DMS 273 (cell line): ENCODE data around the gene CAMK2A.
"Not testable (repeated sequence)": the region's sequence is repeated elsewhere in the genome, so short reads cannot be mapped to it uniquely, and the experiment has no call there.

Source experiments
- DNase-seq: peaks from one replicate; lab custom pipeline; 2025; ENCODE audit not compliant: unreplicated experiment; lab: John Stamatoyannopoulos, UW

CAMK2A gene

GRCh38 chr5:150239099-150239793 lies 50.3 kb downstream of the CAMK2A start:
- DNase-seq, result no peak

GRCh38 chr5:150238646-150239045 lies 50.9 kb downstream of the CAMK2A start:
- no peak for DNase-seq

GRCh38 chr5:150236981-150237754 lies 52.4 kb downstream of the CAMK2A start:
- no peak for DNase-seq

- DNase-seq, result no peak
Measured at GRCh38 chr5:150236313-150236712, 53.3 kb downstream of the CAMK2A start.

GRCh38 chr5:150235500-150235854 lies 54.1 kb downstream of the CAMK2A start:
- peak; percentile 40 for DNase-seq

- peak; percentile 41 for DNase-seq
Measured at GRCh38 chr5:150234576-150235499, 54.7 kb downstream of the CAMK2A start.

GRCh38 chr5:150233706-150234105 lies 55.9 kb downstream of the CAMK2A start:
- not testable (repeated sequence) for DNase-seq

GRCh38 chr5:150230842-150231241 lies 58.7 kb downstream of the CAMK2A start:
- no peak for DNase-seq

- no peak for DNase-seq
Measured at GRCh38 chr5:150229571-150229970, 60.0 kb downstream of the CAMK2A start.

GRCh38 chr5:150227606-150228273 lies 61.8 kb downstream of the CAMK2A start:
- DNase-seq, result no peak

- DNase-seq, result no peak
Measured at GRCh38 chr5:150227036-150227435, 62.5 kb downstream of the CAMK2A start.

GRCh38 chr5:150224483-150225027 lies 65.0 kb downstream of the CAMK2A start:
- no peak for DNase-seq

- no peak for DNase-seq
Measured at GRCh38 chr5:150223474-150223873, 66.1 kb downstream of the CAMK2A start.

- no peak for DNase-seq
Measured at GRCh38 chr5:150222906-150223305, 66.7 kb downstream of the CAMK2A start.

GRCh38 chr5:150221471-150221870 lies 68.1 kb downstream of the CAMK2A start:
- DNase-seq, result no peak

- DNase-seq, result no peak
Measured at GRCh38 chr5:150219861-150220260, 69.7 kb downstream of the CAMK2A start.

- peak; percentile 26 for DNase-seq
Measured at GRCh38 chr5:150219142-150219541, 70.4 kb downstream of the CAMK2A start.

GRCh38 chr5:150218693-150219035 lies 70.9 kb downstream of the CAMK2A start:
- DNase-seq, result no peak

GRCh38 chr5:150217873-150218692 lies 71.5 kb downstream of the CAMK2A start:
- peak; percentile 90 for DNase-seq

- DNase-seq, result no peak
Measured at GRCh38 chr5:150217038-150217437, 72.5 kb downstream of the CAMK2A start.
